GM13976 (cell line): ENCODE measurements around the gene CIRBP.

Experiments used
- DNase-seq: peaks from one replicate; pipeline ENCODE4 v3.0.0; 2012; ENCODE audit warnings: low spot score
- CTCF ChIP-seq: IDR thresholded peaks from 2 replicates; pipeline ENCODE4 v1.5.1; 2012; ENCODE audit warnings: borderline replicate concordance, mild to moderate bottlenecking; ENCODE audit not compliant: insufficient read depth; ENCODE audit errors: extremely low read depth, missing control alignments, control extremely low read depth
- in situ Hi-C: fragments of 300-500 bp; cut with MboI; formaldehyde crosslinking; loops from one replicate; pipeline ENCODE4 v1.12.0; 2022; ENCODE audit warnings: low sequenced_read_pairs, mixed read lengths, inconsistent platforms; ENCODE audit not compliant: unreplicated experiment

CIRBP gene

GRCh38 chr19:1278713-1279660 lies 9.9 kb downstream of the CIRBP start:
- DNase-seq: no peak
- in situ Hi-C loops: no loop called here
- TF ChIP-seq CTCF: no peak

DNA sequence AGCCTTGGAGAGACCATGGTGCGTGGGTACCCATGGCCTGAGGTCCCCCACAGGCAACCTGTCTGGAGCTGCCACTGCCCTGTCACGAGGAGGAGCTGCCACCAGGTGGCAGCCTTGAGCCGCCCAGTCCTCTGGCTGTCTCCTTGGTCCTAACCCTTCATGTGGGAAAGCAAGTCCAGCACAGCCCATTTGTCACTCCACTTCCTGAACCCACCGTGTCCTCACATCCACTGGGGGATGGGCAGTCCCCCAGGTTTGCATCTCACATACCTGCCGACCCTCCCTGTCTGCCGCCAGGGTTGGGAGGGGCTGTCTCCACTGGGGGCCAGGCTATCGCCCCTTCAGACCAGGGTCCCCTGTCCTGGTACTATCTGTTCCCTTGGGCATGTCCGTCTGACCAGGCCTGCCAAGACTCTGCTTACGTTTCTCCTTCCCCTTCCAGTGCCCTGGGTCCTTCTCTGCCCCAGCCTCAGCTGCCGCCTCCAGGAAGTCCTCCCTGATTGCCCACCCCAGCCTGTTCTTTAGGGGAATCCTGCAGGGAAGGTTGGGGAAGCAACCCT lies 10.7 kb downstream of the CIRBP start:
- TF ChIP-seq CTCF: peak; percentile 98
- peak; percentile 92 for DNase-seq
- in situ Hi-C loops: no loop called here

GRCh38 chr19:1280636-1281568 lies 11.8 kb downstream of the CIRBP start:
- in situ Hi-C loops: no loop called here
- TF ChIP-seq CTCF: no peak
- no peak for DNase-seq

DNA sequence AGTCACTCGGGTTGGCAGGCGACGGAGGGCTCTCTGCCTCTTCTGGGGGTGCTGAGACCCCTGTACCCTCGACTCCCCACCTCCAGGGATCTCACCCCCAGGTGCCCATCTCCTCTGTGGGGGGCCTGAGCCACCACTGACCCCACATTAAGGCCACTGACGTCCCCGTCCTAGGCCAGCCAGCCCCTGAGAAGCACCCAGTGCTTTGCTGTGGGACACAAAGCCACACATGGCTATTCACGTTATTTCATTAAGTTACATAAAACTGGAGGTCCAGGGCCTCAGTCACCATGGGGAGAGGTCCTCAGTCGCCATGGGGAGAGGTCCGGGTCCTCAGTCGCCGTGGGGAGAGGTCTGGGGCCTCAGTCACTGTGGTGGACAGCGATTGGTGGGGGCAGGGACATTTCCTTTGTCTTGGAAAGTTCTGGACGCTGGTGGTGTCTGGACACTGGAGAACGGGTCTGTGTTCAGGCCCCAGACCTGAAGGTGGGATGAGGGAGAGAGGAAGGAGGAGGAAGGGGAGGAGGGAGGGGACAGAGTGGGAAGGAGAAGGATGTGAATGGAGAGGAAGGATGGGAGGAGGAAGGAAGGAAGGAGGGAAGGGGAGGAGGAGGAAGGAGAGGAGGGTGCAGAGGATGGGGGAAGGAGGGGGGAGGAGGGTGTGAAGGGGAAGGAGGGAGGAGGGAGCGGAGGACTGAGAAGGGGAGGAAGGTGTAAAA lies 12.6 kb downstream of the CIRBP start:
- DNase-seq: no peak
- TF ChIP-seq CTCF: no peak
- in situ Hi-C loops: no loop called here

DNA sequence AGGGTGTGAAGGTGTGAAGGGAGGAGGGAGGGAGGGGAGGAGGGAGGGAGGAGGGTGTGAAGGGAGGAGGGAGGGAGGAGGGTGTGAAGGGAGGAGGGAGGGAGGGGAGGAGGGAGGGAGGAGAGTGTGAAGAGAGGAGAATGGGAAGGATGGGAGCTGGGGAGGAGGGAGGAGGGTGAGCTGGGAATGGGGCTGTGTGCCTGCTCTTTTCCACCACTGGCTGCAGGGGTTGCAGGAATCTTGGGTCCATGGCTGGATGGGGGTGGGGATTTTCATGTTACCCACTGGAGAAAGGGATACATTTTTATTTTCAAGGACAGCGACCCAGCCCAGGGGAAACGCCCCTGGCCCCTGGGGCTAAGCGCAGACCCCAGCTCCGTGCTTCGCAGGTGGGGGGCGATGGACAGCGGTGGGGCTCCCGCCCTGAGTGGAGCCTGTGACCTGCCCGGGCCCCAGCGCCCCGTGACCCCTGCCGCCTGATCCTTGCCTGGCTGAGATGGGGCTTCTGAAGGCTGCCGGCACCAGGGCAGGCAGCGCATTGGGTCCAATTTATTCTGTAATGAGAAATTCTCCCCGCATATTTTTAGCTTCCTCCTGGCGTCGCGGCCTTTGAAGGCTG lies 13.6 kb downstream of the CIRBP start:
- no peak for TF ChIP-seq CTCF
- no peak for DNase-seq
- in situ Hi-C loops: no loop called here
